Parathyroid adenoma (tissue), 2 donors: ENCODE data around the gene FSTL1.

Experiments
- H2AFZ ChIP-seq: fragments of 300-600 bp; sonication (generic); one replicate; pipeline ENCODE4 v1.7.0; 2017; ENCODE audit warnings: antibody characterized with exemption, mild to moderate bottlenecking
- H3K27ac ChIP-seq: fragments of 300-600 bp; sonication (generic); one replicate; pipeline ENCODE4 v1.7.0; 2017
- H3K27me3 ChIP-seq: fragments of 300-600 bp; sonication (generic); one replicate; pipeline ENCODE4 v1.7.0; 2017; ENCODE audit warnings: low read length; ENCODE audit not compliant: control insufficient read depth, insufficient read depth
- H3K36me3 ChIP-seq: fragments of 300-600 bp; sonication (generic); one replicate; pipeline ENCODE4 v1.7.0; 2017; ENCODE audit warnings: low read length; ENCODE audit not compliant: control insufficient read depth, insufficient read depth
- H3K4me1 ChIP-seq: fragments of 300-600 bp; sonication (generic); one replicate; pipeline ENCODE4 v1.7.0; 2017; ENCODE audit warnings: control low read depth
- H3K4me2 ChIP-seq: fragments of 300-600 bp; sonication (generic); one replicate; pipeline ENCODE4 v1.7.0; 2017; ENCODE audit warnings: low read length
- H3K4me3 ChIP-seq: fragments of 300-600 bp; sonication (generic); one replicate; pipeline ENCODE4 v1.7.0; 2017; ENCODE audit warnings: low read depth, low read length
- H3K79me2 ChIP-seq: fragments of 300-600 bp; sonication (generic); one replicate; pipeline ENCODE4 v1.7.0; 2017; ENCODE audit warnings: control low read depth
- H3K9ac ChIP-seq: fragments of 300-600 bp; sonication (generic); one replicate; pipeline ENCODE4 v1.7.0; 2017; ENCODE audit warnings: mild to moderate bottlenecking
- H3K9me3 ChIP-seq: fragments of 300-600 bp; sonication (generic); one replicate; pipeline ENCODE4 v1.7.0; 2017; ENCODE audit warnings: low read length; ENCODE audit not compliant: control insufficient read depth
- CTCF ChIP-seq: fragments of 300-600 bp; sonication (generic); IDR thresholded peaks from one replicate; pipeline ENCODE4 v1.7.0; 2017; ENCODE audit warnings: antibody characterized with exemption, mild to moderate bottlenecking
- donor health status: primary hyperparathyroidism.

The FSTL1 gene

GRCh38 chr3:120445654-120446053 lies 5.1 kb downstream of the FSTL1 start:
- Histone ChIP-seq H3K9me3 (no peaks in the 10 kb centered on the region), H3K4me1 (peaks cover 5% of the 10 kb centered on the region), H3K27ac (no peak overlapping the region), H3K36me3 (no peaks in the 10 kb centered on the region), H3K9ac (no peak overlapping the region), H3K4me3 (no peak overlapping the region), H3K27me3 (no peaks in the 10 kb centered on the region), H3K79me2 (peaks cover 5% of the 10 kb centered on the region), H2AFZ (no peak overlapping the region), H3K4me2 (no peak overlapping the region)
- no peak for TF ChIP-seq CTCF

- Histone ChIP-seq H2AFZ (no peak overlapping the region), H3K9ac (no peak overlapping the region), H3K27me3 (no peaks in the 10 kb centered on the region), H3K4me3 (no peak overlapping the region), H3K4me1 (peaks cover 9% of the 10 kb centered on the region), H3K4me2 (no peak overlapping the region), H3K79me2 (peaks cover 5% of the 10 kb centered on the region), H3K36me3 (no peaks in the 10 kb centered on the region), H3K9me3 (no peaks in the 10 kb centered on the region), H3K27ac (no peak overlapping the region)
- no peak for TF ChIP-seq CTCF
Measured at GRCh38 chr3:120443626-120444123, 7.1 kb downstream of the FSTL1 start.

- Histone ChIP-seq H3K27me3 (no peaks in the 10 kb centered on the region), H3K9ac (no peak overlapping the region), H3K9me3 (no peaks in the 10 kb centered on the region), H3K36me3 (no peaks in the 10 kb centered on the region), H3K4me1 (peaks cover 9% of the 10 kb centered on the region), H3K4me3 (no peak overlapping the region), H3K27ac (no peak overlapping the region), H3K4me2 (no peak overlapping the region), H2AFZ (no peak overlapping the region), H3K79me2 (peaks cover 5% of the 10 kb centered on the region)
- TF ChIP-seq CTCF: no peak
Measured at GRCh38 chr3:120442975-120443517, 7.7 kb downstream of the FSTL1 start.

GRCh38 chr3:120441776-120442175 lies 9.0 kb downstream of the FSTL1 start:
- Histone ChIP-seq H2AFZ (no peak overlapping the region), H3K9ac (no peak overlapping the region), H3K4me2 (no peak overlapping the region), H3K79me2 (peaks cover 5% of the 10 kb centered on the region), H3K27ac (no peak overlapping the region), H3K27me3 (no peaks in the 10 kb centered on the region), H3K4me3 (no peak overlapping the region), H3K4me1 (peaks cover 9% of the 10 kb centered on the region), H3K36me3 (no peaks in the 10 kb centered on the region), H3K9me3 (no peaks in the 10 kb centered on the region)
- no peak for TF ChIP-seq CTCF

- no peak overlapping the region for H3K9ac ChIP-seq
- H3K4me3 ChIP-seq: no peak overlapping the region
- no peaks in the 10 kb centered on the region for H3K9me3 ChIP-seq
- peaks cover 5% of the 10 kb centered on the region for H3K79me2 ChIP-seq
- H3K36me3 ChIP-seq: no peaks in the 10 kb centered on the region
- peaks cover 9% of the 10 kb centered on the region for H3K4me1 ChIP-seq
- TF ChIP-seq CTCF: no peak
- no peak overlapping the region for H3K27ac ChIP-seq
- H3K4me2 ChIP-seq: no peak overlapping the region
- no peak overlapping the region for H2AFZ ChIP-seq
- no peaks in the 10 kb centered on the region for H3K27me3 ChIP-seq
Measured at GRCh38 chr3:120440762-120441161, 10.0 kb downstream of the FSTL1 start.
